Keratinocyte (primary cell): ENCODE measurements around the gene ADGRD1. TPM values are rescaled to one million over a fixed set of nuclear protein-coding genes. Genes with fewer than 3 reads are reported as not detected.
"Not testable (repeated sequence)": the region's sequence is repeated elsewhere in the genome, so short reads cannot be mapped to it uniquely, and the experiment has no call there.

ENCODE experiments used
- DNase-seq: peaks from one replicate; pipeline ENCODE4 v3.0.0-alpha.2; 2011; ENCODE audit warnings: low read depth, missing footprints, low spot score
- FAIRE-seq: peaks from 2 replicates; lab custom pipeline; 2011; peaks lifted over from hg19 to GRCh38; lab: Jason Lieb, UNC
- H2AFZ ChIP-seq: 2 replicates; pipeline ENCODE4 v1.6.0; 2012; ENCODE audit warnings: low read length, control low read depth, inconsistent platforms; ENCODE audit not compliant: control insufficient read depth
- H3K27ac ChIP-seq: 2 replicates; pipeline ENCODE4 v1.5.1; 2011; ENCODE audit warnings: low read length; ENCODE audit not compliant: control insufficient read depth, insufficient read depth
- H3K27me3 ChIP-seq: 3 replicates; pipeline ENCODE4 v1.6.0; 2011; ENCODE audit warnings: low read length; ENCODE audit not compliant: control insufficient read depth, insufficient read depth; ENCODE audit errors: extremely low read depth
- H3K36me3 ChIP-seq, 2 experiments: 2 replicates in 1 of 2; 3 replicates in 1 of 2; pipeline ENCODE4 v1.5.1; 2011; ENCODE audit warnings: low read length in 2 of 2, mild to moderate bottlenecking in 1 of 2; ENCODE audit not compliant: control insufficient read depth in 2 of 2, insufficient read depth in 2 of 2; ENCODE audit errors: extremely low read depth in 1 of 2
- H3K4me1 ChIP-seq: 3 replicates; pipeline ENCODE4 v1.5.1; 2011; ENCODE audit warnings: low read length; ENCODE audit not compliant: control insufficient read depth, insufficient read depth; ENCODE audit errors: extremely low read depth
- H3K4me2 ChIP-seq: 3 replicates; pipeline ENCODE4 v1.6.0; 2011; ENCODE audit warnings: low read depth, low read length; ENCODE audit not compliant: control insufficient read depth, insufficient read depth; ENCODE audit errors: extremely low read depth
- H3K4me3 ChIP-seq, 3 experiments: fragments of 200-600 bp in 1 of 3; sonication (generic) in 1 of 3; 2 replicates in 2 of 3; 3 replicates in 1 of 3; pipeline ENCODE4 v1.5.1; 2011 to 2016; ENCODE audit warnings: low read length in 3 of 3, mild to moderate bottlenecking in 3 of 3, control low read depth in 2 of 3, inconsistent platforms in 1 of 3, low read depth in 1 of 3, mixed read lengths in 1 of 3, mixed run types in 1 of 3, moderate library complexity in 1 of 3; ENCODE audit not compliant: control insufficient read depth in 2 of 3, insufficient read depth in 2 of 3; ENCODE audit errors: extremely low read depth in 1 of 3
- H3K79me2 ChIP-seq: 2 replicates; pipeline ENCODE4 v1.6.0; 2012; ENCODE audit warnings: low read length; ENCODE audit not compliant: control insufficient read depth, insufficient read depth
- H3K9ac ChIP-seq: 3 replicates; pipeline ENCODE4 v1.6.0; 2011; ENCODE audit warnings: low read length; ENCODE audit not compliant: control insufficient read depth, insufficient read depth; ENCODE audit errors: extremely low read depth
- H3K9me1 ChIP-seq: 3 replicates; pipeline ENCODE4 v1.6.0; 2011; ENCODE audit warnings: low read length; ENCODE audit not compliant: control insufficient read depth, insufficient read depth; ENCODE audit errors: extremely low read depth
- H3K9me3 ChIP-seq: 2 replicates; pipeline ENCODE4 v1.5.1; 2012; ENCODE audit warnings: low read depth, low read length; ENCODE audit not compliant: control insufficient read depth
- H4K20me1 ChIP-seq: 3 replicates; pipeline ENCODE4 v1.6.0; 2011; ENCODE audit warnings: low read length; ENCODE audit not compliant: control insufficient read depth, insufficient read depth; ENCODE audit errors: extremely low read depth
- CTCF ChIP-seq, 3 experiments: IDR thresholded peaks in 1 of 3; conservative IDR thresholded peaks in 1 of 3; optimal IDR thresholded peaks in 1 of 3; 2 replicates in 2 of 3; 3 replicates in 1 of 3; pipeline versions ENCODE3 to v1.5.1; 2011; ENCODE audit warnings: low read length in 3 of 3, mild to moderate bottlenecking in 3 of 3, moderate library complexity in 2 of 3, control low read depth in 1 of 3, inconsistent platforms in 1 of 3; ENCODE audit not compliant: insufficient read depth in 2 of 3; ENCODE audit errors: extremely low read depth in 1 of 3
- EZH2 ChIP-seq: IDR thresholded peaks from one replicate; pipeline ENCODE4 v1.6.1; 2012; ENCODE audit warnings: inconsistent platforms, mild to moderate bottlenecking, low read length, moderate library complexity
- dilution Hi-C: fragments of 300-500 bp; cut with MboI; formaldehyde crosslinking; loops from one replicate; pipeline ENCODE4 v1.7.0; 2020; ENCODE audit warnings: low sequenced_read_pairs; ENCODE audit not compliant: extremely low pct_ligation_motif_present
- polyA plus RNA-seq, 5 experiments: library from polyadenylated mRNA; depleted of rRNA in 3 of 5; stranded (reverse) in 3 of 5; stranded (forward) in 1 of 5; unstranded in 1 of 5; fragments of >200 nt; gene quantifications; 1 replicate in 1 of 5; 2 replicates in 3 of 5; 3 replicates in 1 of 5; pipeline versions ENCODE4 v1.2.1 to v1.2.3, GENCODE V29; 2011 to 2012; ENCODE audit warnings: missing spikeins in 2 of 5, low read depth in 1 of 5, low replicate concordance in 1 of 5

ADGRD1 gene
- polyA plus RNA-seq, 1 donor (not counting 4 experiments of a cell fraction or from before 2014, with no cell fraction given): not detected

DNA sequence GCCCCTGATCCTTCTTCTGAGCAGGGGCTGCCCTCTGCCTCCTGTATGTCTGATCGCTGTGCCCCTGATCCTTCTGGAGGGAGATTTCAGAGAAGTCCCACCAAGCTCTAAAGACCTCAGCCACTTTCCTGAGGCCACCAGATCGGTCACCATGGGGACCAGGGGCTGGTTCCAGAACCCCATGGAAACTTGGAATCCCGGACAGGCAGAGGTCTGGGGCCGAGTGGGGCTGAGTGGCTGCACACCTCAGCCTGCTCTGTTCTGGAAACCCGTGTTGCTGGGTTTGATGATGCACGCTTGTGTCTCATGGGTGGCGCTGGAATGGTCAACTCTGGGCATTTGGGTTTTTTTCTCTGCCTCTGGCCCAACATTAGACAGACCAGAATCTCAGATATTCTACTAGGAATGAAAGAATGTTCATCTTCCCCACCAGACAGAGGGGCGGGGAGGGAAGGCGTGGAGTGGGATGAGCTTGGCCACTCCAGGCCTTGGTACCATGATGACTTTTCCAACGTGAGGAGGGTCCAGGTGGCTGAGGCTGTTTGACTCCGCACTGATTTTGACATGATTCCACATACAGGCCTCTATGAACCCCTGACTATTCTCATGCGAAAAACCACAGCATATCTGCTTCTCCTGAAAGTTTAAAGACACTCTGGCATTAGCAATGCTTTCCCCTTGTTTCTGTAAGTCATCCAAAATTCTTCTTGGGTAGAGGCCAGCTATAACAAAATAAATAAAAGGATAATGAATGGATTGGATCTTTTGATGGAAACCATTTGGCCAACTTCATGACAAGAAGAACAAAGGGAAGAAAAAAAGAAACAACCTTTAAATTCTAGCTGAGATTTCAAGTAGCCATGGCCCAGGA is 114.5 kb downstream of the ADGRD1 start:
- H4K20me1 ChIP-seq: no peaks in the 10 kb centered on the region
- dilution Hi-C loops: no loop called here
- H3K27ac ChIP-seq: no peak overlapping the region
- H3K79me2 ChIP-seq: no peaks in the 10 kb centered on the region
- no peaks in the 10 kb centered on the region for H3K36me3 ChIP-seq
- H3K9me3 ChIP-seq: no peaks in the 10 kb centered on the region
- TF ChIP-seq CTCF (optimal IDR thresholded peaks at IDR 0.05 in 1 of 3, IDR thresholded peaks at IDR 0.05 in 1 of 3, conservative IDR thresholded peaks at IDR 0.05 in 1 of 3; ENCODE audit: extremely low read depth in 1 of 3, insufficient read depth in 2 of 3, low read length in 3 of 3) (no peak), EZH2 (no peak)
- no peak for DNase-seq
- no peak overlapping the region for H3K4me2 ChIP-seq
- H2AFZ ChIP-seq: no peak overlapping the region
- no peak overlapping the region for H3K9ac ChIP-seq
- no peaks in the 10 kb centered on the region for H3K27me3 ChIP-seq
- H3K4me1 ChIP-seq: no peaks in the 10 kb centered on the region
- no peaks in the 10 kb centered on the region for H3K9me1 ChIP-seq
- no peak overlapping the region for H3K4me3 ChIP-seq
- FAIRE-seq: no peak

- H3K4me2 ChIP-seq, H3K27me3 ChIP-seq, H3K9me1 ChIP-seq, H2AFZ ChIP-seq, H3K9me3 ChIP-seq, H4K20me1 ChIP-seq, H3K4me1 ChIP-seq, H3K79me2 ChIP-seq, H3K36me3 ChIP-seq, FAIRE-seq, dilution Hi-C loops, H3K27ac ChIP-seq, DNase-seq, H3K9ac ChIP-seq, H3K4me3 ChIP-seq: not testable (repeated sequence)
These were observed 115.4 kb downstream of the ADGRD1 start for GRCh38 chr12:131068926-131069720.

GRCh38 chr12:131070136-131070535 is 116.4 kb downstream of the ADGRD1 start:
- H4K20me1 ChIP-seq, H3K4me1 ChIP-seq, H3K36me3 ChIP-seq, H3K9me3 ChIP-seq, H3K9me1 ChIP-seq, H3K4me2 ChIP-seq, H3K9ac ChIP-seq, H3K4me3 ChIP-seq, H3K27ac ChIP-seq, H2AFZ ChIP-seq, H3K79me2 ChIP-seq, dilution Hi-C loops, H3K27me3 ChIP-seq, DNase-seq, FAIRE-seq: not testable (repeated sequence)

DNA sequence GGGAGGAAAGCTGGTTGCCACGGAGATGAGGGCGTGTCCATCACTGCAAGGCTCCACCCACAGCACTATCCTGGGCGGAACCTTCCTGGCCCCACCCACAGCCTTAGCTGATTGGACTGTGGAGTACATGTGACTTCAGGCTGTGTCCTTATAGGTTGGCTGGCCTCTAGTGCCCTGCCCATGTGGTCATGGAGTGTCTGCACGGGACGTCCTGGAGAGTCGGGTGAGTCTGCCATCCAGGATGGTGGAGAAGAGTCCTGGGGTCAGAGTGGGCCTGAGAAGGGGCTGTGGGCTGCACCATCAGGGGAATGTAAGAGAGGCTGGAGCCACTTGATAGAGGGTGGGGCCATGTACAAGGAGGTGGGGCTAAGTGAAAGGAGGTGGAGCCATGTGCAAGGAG is 117.0 kb downstream of the ADGRD1 start:
- H3K27me3 ChIP-seq, H3K27ac ChIP-seq, H3K4me1 ChIP-seq, H3K4me2 ChIP-seq, H3K9me3 ChIP-seq, H3K9ac ChIP-seq, FAIRE-seq, H3K9me1 ChIP-seq, H2AFZ ChIP-seq, H4K20me1 ChIP-seq, H3K36me3 ChIP-seq, DNase-seq, dilution Hi-C loops, H3K79me2 ChIP-seq, H3K4me3 ChIP-seq: not testable (repeated sequence)
